H1 (cell line): ENCODE results near the gene SZT2. TPM values are rescaled to one million over a fixed set of nuclear protein-coding genes. Genes with fewer than 3 reads are reported as not detected.

Experiments used
- CTCF ChIA-PET: fragments of 300-600 bp; sonication (Branson Sonifier 250); formaldehyde crosslinking; loops from one replicate; lab custom pipeline; 2021; ENCODE audit not compliant: partially characterized antibody; lab: Charles Lee
- POLR2A ChIA-PET: fragments of 300-600 bp; sonication (Branson Sonifier 250); formaldehyde crosslinking; loops from one replicate; lab custom pipeline; 2021; ENCODE audit warnings: inconsistent platforms; ENCODE audit not compliant: partially characterized antibody; lab: Charles Lee
- DNase-seq, 2 experiments: peaks; one replicate each; pipeline versions ENCODE4 v3.0.0 to v3.0.0-alpha.2; 2010 to 2022; ENCODE audit warnings: low spot score in 2 of 2, low read depth in 1 of 2, mixed read lengths in 1 of 2
- FAIRE-seq: peaks from 2 replicates; lab custom pipeline; 2011; peaks lifted over from hg19 to GRCh38; lab: Jason Lieb, UNC
- H2AFZ ChIP-seq: 2 replicates; pipeline ENCODE4 v1.8.1; 2012; ENCODE audit warnings: low read length, inconsistent platforms
- H2AK5ac ChIP-seq: 2 replicates; pipeline ENCODE4 v1.6.1; 2013; ENCODE audit warnings: low read depth, low read length
- H2BK120ac ChIP-seq: replicated peaks from 2 replicates; pipeline ENCODE3; 2013; ENCODE audit warnings: low read depth, low read length, inconsistent platforms
- H2BK12ac ChIP-seq: 2 replicates; pipeline ENCODE4 v1.6.1; 2013; ENCODE audit warnings: low read depth, low read length
- H2BK15ac ChIP-seq: 2 replicates; pipeline ENCODE4 v1.6.1; 2013; ENCODE audit warnings: low read length
- H2BK20ac ChIP-seq: 2 replicates; pipeline ENCODE4 v1.6.1; 2013; ENCODE audit warnings: low read length
- H2BK5ac ChIP-seq: 2 replicates; pipeline ENCODE4 v1.6.1; 2013; ENCODE audit warnings: low read depth, low read length
- H3K14ac ChIP-seq: 2 replicates; pipeline ENCODE4 v1.6.1; 2013; ENCODE audit warnings: inconsistent platforms; ENCODE audit not compliant: insufficient read length
- H3K18ac ChIP-seq: 2 replicates; pipeline ENCODE4 v1.6.1; 2013; ENCODE audit warnings: low read length; ENCODE audit errors: extremely low read depth
- H3K23ac ChIP-seq: 2 replicates; pipeline ENCODE4 v1.6.1; 2013; ENCODE audit warnings: inconsistent platforms; ENCODE audit not compliant: insufficient read length
- H3K23me2 ChIP-seq: 2 replicates; pipeline ENCODE4 v1.6.1; 2013; ENCODE audit warnings: low read depth, low read length
- H3K27ac ChIP-seq: 2 replicates; pipeline ENCODE4 v1.6.1; 2011; ENCODE audit warnings: low read depth, low read length, inconsistent platforms
- H3K27me3 ChIP-seq, 4 experiments: replicated peaks in 1 of 4; 1 replicate in 1 of 4; 2 replicates in 3 of 4; pipeline versions ENCODE4 v1.6.1 to v1.8.1; 2011 to 2013; ENCODE audit warnings: low read length in 3 of 4, mild to moderate bottlenecking in 3 of 4, inconsistent platforms in 2 of 4, mixed read lengths in 2 of 4, moderate library complexity in 1 of 4; ENCODE audit not compliant: control insufficient read depth in 3 of 4, insufficient read depth in 3 of 4; ENCODE audit errors: extremely low read depth in 1 of 4
- H3K36me3 ChIP-seq, 4 experiments: 2 replicates each; pipeline versions ENCODE4 v1.6.1 to v1.8.1; 2011 to 2013; ENCODE audit warnings: mild to moderate bottlenecking in 4 of 4, low read length in 3 of 4, moderate library complexity in 2 of 4, control low read depth in 1 of 4, inconsistent platforms in 1 of 4; ENCODE audit not compliant: insufficient read depth in 4 of 4, control insufficient read depth in 2 of 4
- H3K4ac ChIP-seq: replicated peaks from 2 replicates; pipeline ENCODE3; 2013; ENCODE audit warnings: low read length, low read depth, mixed read lengths, inconsistent platforms; ENCODE audit not compliant: insufficient read length
- H3K4me1 ChIP-seq, 4 experiments: replicated peaks in 1 of 4; 1 replicate in 1 of 4; 2 replicates in 3 of 4; pipeline versions ENCODE4 v1.6.1 to v1.8.1; 2011 to 2013; ENCODE audit warnings: low read length in 3 of 4, inconsistent platforms in 2 of 4, mixed read lengths in 1 of 4; ENCODE audit not compliant: insufficient read depth in 4 of 4, control insufficient read depth in 3 of 4
- H3K4me2 ChIP-seq, 2 experiments: 2 replicates each; pipeline versions ENCODE4 v1.6.1 to v1.8.1; 2011 to 2013; ENCODE audit warnings: low read depth in 2 of 2, low read length in 2 of 2, control low read depth in 1 of 2, inconsistent platforms in 1 of 2, mild to moderate bottlenecking in 1 of 2; ENCODE audit not compliant: insufficient read depth in 1 of 2
- H3K4me3 ChIP-seq, 4 experiments: fragments of 200-600, 300-600 bp in 1 of 4; sonication (generic), shearing (Covaris generic), sonication (Bioruptor Twin) in 1 of 4; 2 replicates each; pipeline versions ENCODE4 v1.5.1 to v1.8.1; 2011 to 2016; ENCODE audit warnings: low read length in 4 of 4, low read depth in 3 of 4, control low read depth in 2 of 4, inconsistent platforms in 2 of 4, mild to moderate bottlenecking in 2 of 4, mixed read lengths in 1 of 4, moderate library complexity in 1 of 4; ENCODE audit not compliant: insufficient read depth in 2 of 4; ENCODE audit errors: extremely low read depth in 1 of 4
- H3K56ac ChIP-seq: replicated peaks from 2 replicates; pipeline ENCODE3; 2013; ENCODE audit warnings: low read depth, mild to moderate bottlenecking, mixed read lengths, low read length, inconsistent platforms; ENCODE audit not compliant: insufficient read length
- H3K79me1 ChIP-seq: 2 replicates; pipeline ENCODE4 v1.6.1; 2013; ENCODE audit warnings: low read depth, low read length, control low read depth
- H3K79me2 ChIP-seq, 2 experiments: 2 replicates each; pipeline versions ENCODE4 v1.6.1 to v1.8.1; 2012 to 2013; ENCODE audit warnings: low read length in 2 of 2, mild to moderate bottlenecking in 2 of 2, inconsistent platforms in 1 of 2; ENCODE audit not compliant: insufficient read depth in 2 of 2, control insufficient read depth in 1 of 2
- H3K9ac ChIP-seq, 4 experiments: replicated peaks in 1 of 4; 1 replicate in 1 of 4; 2 replicates in 3 of 4; pipeline versions ENCODE4 v1.6.1 to v1.8.1; 2011 to 2013; ENCODE audit warnings: low read depth in 3 of 4, low read length in 3 of 4, control low read depth in 2 of 4, mild to moderate bottlenecking in 2 of 4, moderate library complexity in 2 of 4, inconsistent platforms in 1 of 4; ENCODE audit errors: extremely low read depth in 1 of 4
- H3K9me3 ChIP-seq, 2 experiments: 2 replicates each; pipeline versions ENCODE4 v1.6.1 to v1.8.1; 2012 to 2013; ENCODE audit warnings: mild to moderate bottlenecking in 2 of 2, moderate library complexity in 2 of 2, control low read depth in 1 of 2, inconsistent platforms in 1 of 2, low read depth in 1 of 2, low read length in 1 of 2, mixed read lengths in 1 of 2; ENCODE audit not compliant: insufficient read depth in 2 of 2
- H4K20me1 ChIP-seq, 2 experiments: replicated peaks in 1 of 2; 2 replicates each; pipeline versions ENCODE3 to v1.8.1; 2011 to 2013; ENCODE audit warnings: inconsistent platforms in 2 of 2, low read length in 2 of 2, mild to moderate bottlenecking in 1 of 2; ENCODE audit not compliant: insufficient read depth in 2 of 2, control insufficient read depth in 1 of 2
- H4K5ac ChIP-seq: 2 replicates; pipeline ENCODE4 v1.6.1; 2013; ENCODE audit warnings: low read length, low read depth, mixed read lengths, inconsistent platforms; ENCODE audit not compliant: insufficient read length
- H4K8ac ChIP-seq: 2 replicates; pipeline ENCODE4 v1.8.0; 2013; ENCODE audit warnings: mild to moderate bottlenecking, moderate library complexity, low read length, inconsistent platforms; ENCODE audit not compliant: insufficient read depth; ENCODE audit errors: extremely low read depth
- H4K91ac ChIP-seq: replicated peaks from 2 replicates; pipeline ENCODE3; 2013; ENCODE audit warnings: low read length, mixed read lengths, inconsistent platforms; ENCODE audit not compliant: insufficient read length
- CEBPB ChIP-seq: IDR thresholded peaks from 2 replicates; pipeline ENCODE4 v1.6.1; 2012; ENCODE audit warnings: low read depth, low read length
- CTCF ChIP-seq, 3 experiments: IDR thresholded peaks; 1 replicate in 2 of 3; 2 replicates in 1 of 3; pipeline versions ENCODE4 v1.5.1 to v1.6.1; 2011; ENCODE audit warnings: low read length in 3 of 3, mild to moderate bottlenecking in 3 of 3, inconsistent platforms in 2 of 3, low read depth in 1 of 3, moderate library complexity in 1 of 3; ENCODE audit not compliant: insufficient read depth in 1 of 3; ENCODE audit errors: control extremely low read depth in 1 of 3
- SRF ChIP-seq: IDR thresholded peaks from 2 replicates; pipeline ENCODE4 v1.6.1; 2011; ENCODE audit warnings: mild to moderate bottlenecking, low read depth, low read length, moderate library complexity
- WGBS, 2 experiments: shearing (Covaris generic) in 1 of 2; methylation state at CpG; one replicate each; pipeline versions ENCODE4 v1.1.6 to v1.1.7; 2013 to 2015; ENCODE audit warnings: low lambda C conversion rate in 2 of 2, mixed read lengths in 2 of 2, inconsistent platforms in 1 of 2, low coverage in 1 of 2, missing lambda C conversion rate in 1 of 2; ENCODE audit not compliant: insufficient replicate concordance in 2 of 2, insufficient coverage in 1 of 2, insufficient read length in 1 of 2; ENCODE audit errors: extremely low coverage in 1 of 2, missing lambda C conversion rate in 1 of 2; 5-methylcytosine and 5-hydroxymethylcytosine counted together
- polyA plus RNA-seq, 7 experiments: library from polyadenylated mRNA; depleted of rRNA in 3 of 7; stranded (reverse) in 5 of 7; unstranded in 2 of 7; fragments of >200 nt in 5 of 7; fragments of 200-250 nt in 2 of 7; gene quantifications; 1 replicate in 5 of 7; 2 replicates in 1 of 7; 4 replicates in 1 of 7; pipeline versions ENCODE4 v1.2.1 to v1.2.3, GENCODE V29; 2011 to 2013; ENCODE audit warnings: missing spikeins in 2 of 7, mixed read lengths in 2 of 7
- total RNA-seq: library from RNA; stranded (reverse); fragmentation: NEBNext Ultra II Directional; extraction: Animal tissue kit (Norgen Biotek cat#: 25700); gene quantifications from 2 replicates; pipeline ENCODE4 v1.2.1, GENCODE V29; 2021
- TF ChIP-seq, protein P1 (sequence below): IDR thresholded peaks from 2 replicates; pipeline ENCODE4 v1.6.1; 2012; ENCODE audit warnings: inconsistent platforms

SZT2 gene
- total and polyA plus RNA-seq, 2 of the 8 experiments (the other 6 are each of a cell fraction or from before 2014, with no cell fraction given) = 4.7 to 12.9 TPM

- Histone ChIP-seq H3K4ac (no peak overlapping the region), H3K56ac (no peak overlapping the region), H3K4me1 (no peaks in the 10 kb centered on the region), H3K23ac (no peak overlapping the region), H3K27me3 (no peaks in the 10 kb centered on the region), H3K14ac (no peak overlapping the region), H2BK20ac (no peak overlapping the region), H3K9ac (no peak overlapping the region), H2AK5ac (no peak overlapping the region), H3K27ac (no peak overlapping the region), H3K4me2 (no peak overlapping the region), H3K23me2 (no peaks in the 10 kb centered on the region), H3K79me2 (no peaks in the 10 kb centered on the region), H3K9me3 (no peaks in the 10 kb centered on the region), H4K8ac (no peak overlapping the region), H4K20me1 (no peaks in the 10 kb centered on the region), H2BK12ac (no peak overlapping the region; the same call in 1 of the 2 replicates), H3K36me3 (no peaks in the 10 kb centered on the region), H3K18ac (no peak overlapping the region), H2BK15ac (no peak overlapping the region), H2BK5ac (no peak overlapping the region), H2AFZ (no peak overlapping the region), H2BK120ac (no peak overlapping the region), H4K5ac (no peak overlapping the region), H3K79me1 (no peaks in the 10 kb centered on the region), H3K4me3 (no peak overlapping the region), H4K91ac (no peak overlapping the region)
- POLR2A ChIA-PET = no interaction called here
- no peak for FAIRE-seq
- 89% methylated on average over 5 of the region's 5 CpGs; no CpG with 5 or more reads in 1 of the 2 experiments for WGBS, 2 experiments
- CTCF ChIA-PET = interaction anchor here (0.6 kb wide), 1 partner anchor 19 kb away, joined by 3 read pairs; no protein-coding TSS in a partner anchor
- no peak for DNase-seq
- TF ChIP-seq, protein P1, sequence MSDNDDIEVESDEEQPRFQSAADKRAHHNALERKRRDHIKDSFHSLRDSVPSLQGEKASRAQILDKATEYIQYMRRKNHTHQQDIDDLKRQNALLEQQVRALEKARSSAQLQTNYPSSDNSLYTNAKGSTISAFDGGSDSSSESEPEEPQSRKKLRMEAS = no peak
- TF ChIP-seq CEBPB (no peak), CTCF (IDR thresholded peaks at IDR 0.05; ENCODE audit: control extremely low read depth in 1 of 3, insufficient read depth in 1 of 3, low read depth in 1 of 3, low read length in 3 of 3) (no peak), SRF (no peak)
Measured at GRCh38 chr1:43472087-43472462, 82.4 kb downstream of the SZT2 start.
